Large intestine (tissue), 12 donors: Measurements from ENCODE around the gene KERA. TPM values are rescaled to one million over a fixed set of nuclear protein-coding genes. Genes with fewer than 3 reads are reported as not detected.
A peak's percentile ranks its signal among the peaks of the same experiment; 100 is the strongest.

ENCODE experiments used
- DNase-seq, 2 donors: peaks; one replicate each; pipeline versions ENCODE4 v3.0.0 to v3.0.0-alpha.2; 2013
- H3K27ac ChIP-seq: one replicate; pipeline ENCODE4 v1.5.1; 2013; ENCODE audit warnings: low read length
- H3K27me3 ChIP-seq: 2 replicates; pipeline ENCODE4 v1.6.1; 2013; ENCODE audit warnings: low read length; ENCODE audit not compliant: control insufficient read depth, insufficient read depth
- H3K36me3 ChIP-seq: 2 replicates; pipeline ENCODE4 v1.6.1; 2013; ENCODE audit warnings: low read length; ENCODE audit not compliant: control insufficient read depth, insufficient read depth
- H3K4me1 ChIP-seq: one replicate; pipeline ENCODE4 v1.6.1; 2013; ENCODE audit warnings: low read length; ENCODE audit not compliant: control insufficient read depth, insufficient read depth
- H3K4me3 ChIP-seq: one replicate; pipeline ENCODE4 v1.5.1; 2013; ENCODE audit warnings: low read length
- H3K9me3 ChIP-seq: one replicate; pipeline ENCODE4 v1.6.1; 2013; ENCODE audit warnings: mild to moderate bottlenecking, low read depth, low read length, moderate library complexity; ENCODE audit not compliant: control insufficient read depth
- WGBS: methylation state at CpG from one replicate; pipeline ENCODE4 v1.1.5; 2013; ENCODE audit warnings: low lambda C conversion rate; ENCODE audit not compliant: insufficient coverage; 5-methylcytosine and 5-hydroxymethylcytosine counted together
- long read RNA-seq, 11 donors: transcript quantifications; one replicate each; lab custom pipeline, GENCODE V29; 2026
- polyA plus RNA-seq: library from polyadenylated mRNA; unstranded; fragments of 120-200 nt; gene quantifications from one replicate; pipeline ENCODE4 v1.2.1, GENCODE V29; 2013

Gene KERA, protein sequence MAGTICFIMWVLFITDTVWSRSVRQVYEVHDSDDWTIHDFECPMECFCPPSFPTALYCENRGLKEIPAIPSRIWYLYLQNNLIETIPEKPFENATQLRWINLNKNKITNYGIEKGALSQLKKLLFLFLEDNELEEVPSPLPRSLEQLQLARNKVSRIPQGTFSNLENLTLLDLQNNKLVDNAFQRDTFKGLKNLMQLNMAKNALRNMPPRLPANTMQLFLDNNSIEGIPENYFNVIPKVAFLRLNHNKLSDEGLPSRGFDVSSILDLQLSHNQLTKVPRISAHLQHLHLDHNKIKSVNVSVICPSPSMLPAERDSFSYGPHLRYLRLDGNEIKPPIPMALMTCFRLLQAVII
- polyA plus RNA-seq, result 0.22 TPM
- long read RNA-seq, donor 1, result 0 reads
- long read RNA-seq, donor 2, result 0 reads
- long read RNA-seq, donor 3, result 0 reads
- long read RNA-seq, donor 4, result 0 reads
- long read RNA-seq, donor 5, result 0 reads
- long read RNA-seq, donor 6, result 0 reads
- long read RNA-seq, donor 7, result 0 reads
- long read RNA-seq, donor 8, partial matches to known transcripts, result 0 of 1 reads
- long read RNA-seq, donor 8, other reads (novel, unspliced or antisense), result 0 of 1 reads
- long read RNA-seq, donor 9, result 0 reads
- long read RNA-seq, donor 10, result 0 reads
- long read RNA-seq, donor 11, result 0 reads

DNA sequence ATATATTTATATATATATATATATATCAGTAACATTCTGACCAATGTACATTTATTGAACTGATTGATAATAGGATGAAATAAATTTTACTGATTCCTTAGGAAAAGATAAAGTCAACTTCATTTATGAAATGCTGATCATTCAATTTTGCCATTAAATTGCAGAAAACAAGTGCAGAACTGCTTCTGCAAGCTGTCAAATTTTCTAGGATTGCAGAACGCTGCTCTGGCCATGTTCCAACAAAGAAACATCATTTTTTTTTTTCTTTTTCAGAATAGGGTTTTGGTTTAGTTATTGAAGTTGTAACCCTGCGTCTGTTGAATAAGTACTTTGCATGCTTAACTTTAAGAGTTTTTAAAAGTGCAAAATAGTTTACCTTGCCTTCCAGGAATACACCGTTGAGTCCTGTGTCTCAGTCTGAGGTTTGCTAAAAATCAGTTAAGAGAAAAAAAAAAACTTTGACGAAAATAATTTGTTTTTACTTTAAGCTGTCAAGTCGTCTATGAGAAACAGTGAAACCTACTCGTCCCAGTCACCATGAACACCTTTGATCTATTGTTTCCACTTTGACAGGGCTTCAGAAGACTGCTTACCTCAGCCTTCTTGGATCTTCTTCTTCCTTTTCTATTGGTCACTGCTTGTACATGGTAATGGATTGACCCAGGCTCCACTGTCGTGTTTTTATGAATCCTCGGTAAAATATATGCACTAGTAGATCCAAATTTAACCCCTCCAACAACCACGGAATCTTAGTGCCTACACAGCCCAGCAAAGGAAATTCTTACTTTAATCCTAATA lies at the start of gene KERA:
Gene KERA (minus strand): TSS at position 657 of the 798 bp plus-strand sequence. CDS start 1,743 bp downstream, outside the sequence.
- H3K4me3 ChIP-seq, result no peak within 1 kb of the TSS
- no peaks in the 10 kb centered on the region for H3K4me1 ChIP-seq
- no peaks in the 10 kb centered on the region for H3K9me3 ChIP-seq
- DNase-seq, result no peak
- no peak within 1 kb of the TSS for H3K27ac ChIP-seq
- H3K27me3 ChIP-seq, result no peaks in the 10 kb centered on the region
- no peaks in the 10 kb centered on the region for H3K36me3 ChIP-seq
- 73% methylated on average over 6 of the region's 9 CpGs for WGBS

DNA sequence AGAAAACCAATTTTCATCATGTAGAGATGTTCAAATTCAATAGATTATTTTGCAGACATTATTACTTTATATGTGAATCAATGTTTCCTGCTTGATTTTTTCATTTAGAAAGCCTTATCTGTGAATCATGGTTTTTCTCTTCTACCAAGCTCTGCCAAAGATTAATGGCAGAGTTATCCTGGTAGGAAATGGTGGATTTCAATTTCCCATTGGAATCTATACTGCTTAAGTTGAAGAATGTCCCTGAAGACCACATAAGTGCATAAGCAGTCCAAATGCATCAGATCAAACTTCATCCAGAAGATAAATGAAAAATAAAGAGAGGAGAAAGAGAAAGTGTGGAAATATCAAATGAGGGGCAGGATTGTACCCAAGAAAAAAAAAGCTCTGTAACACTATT lies 48.5 kb upstream of the KERA start:
- Histone ChIP-seq H3K27ac (no peak overlapping the region), H3K36me3 (no peaks in the 10 kb centered on the region), H3K4me3 (no peak overlapping the region), H3K9me3 (no peaks in the 10 kb centered on the region), H3K4me1 (peaks cover 3% of the 10 kb centered on the region), H3K27me3 (no peaks in the 10 kb centered on the region)
- DNase-seq, result no peak

DNA sequence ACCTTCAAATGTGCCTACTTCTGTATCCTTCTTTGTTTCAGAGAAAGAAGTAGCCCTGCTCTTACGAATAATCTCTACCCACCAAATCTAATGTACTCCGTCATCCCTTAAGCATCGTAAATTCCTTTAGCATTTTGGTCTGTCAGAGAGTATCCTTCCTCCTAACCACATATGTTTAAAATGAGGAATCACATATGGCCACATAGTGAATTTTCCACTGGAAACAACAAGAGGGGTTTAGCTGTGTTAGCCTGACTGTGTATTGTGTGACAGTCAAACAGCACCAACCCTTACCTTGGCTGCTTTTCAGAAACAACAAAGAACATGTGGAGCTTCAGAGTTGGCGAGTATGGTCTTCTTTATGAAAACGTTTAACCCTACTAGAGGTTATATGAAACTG lies 48.0 kb upstream of the KERA start:
- no peak overlapping the region for H3K4me3 ChIP-seq
- no peak overlapping the region for H3K27ac ChIP-seq
- WGBS, result no CpG with 5 or more reads among the region's 5 CpGs
- no peaks in the 10 kb centered on the region for H3K4me1 ChIP-seq
- no peaks in the 10 kb centered on the region for H3K9me3 ChIP-seq
- no peaks in the 10 kb centered on the region for H3K36me3 ChIP-seq
- no peak for DNase-seq
- H3K27me3 ChIP-seq, result no peaks in the 10 kb centered on the region

DNA sequence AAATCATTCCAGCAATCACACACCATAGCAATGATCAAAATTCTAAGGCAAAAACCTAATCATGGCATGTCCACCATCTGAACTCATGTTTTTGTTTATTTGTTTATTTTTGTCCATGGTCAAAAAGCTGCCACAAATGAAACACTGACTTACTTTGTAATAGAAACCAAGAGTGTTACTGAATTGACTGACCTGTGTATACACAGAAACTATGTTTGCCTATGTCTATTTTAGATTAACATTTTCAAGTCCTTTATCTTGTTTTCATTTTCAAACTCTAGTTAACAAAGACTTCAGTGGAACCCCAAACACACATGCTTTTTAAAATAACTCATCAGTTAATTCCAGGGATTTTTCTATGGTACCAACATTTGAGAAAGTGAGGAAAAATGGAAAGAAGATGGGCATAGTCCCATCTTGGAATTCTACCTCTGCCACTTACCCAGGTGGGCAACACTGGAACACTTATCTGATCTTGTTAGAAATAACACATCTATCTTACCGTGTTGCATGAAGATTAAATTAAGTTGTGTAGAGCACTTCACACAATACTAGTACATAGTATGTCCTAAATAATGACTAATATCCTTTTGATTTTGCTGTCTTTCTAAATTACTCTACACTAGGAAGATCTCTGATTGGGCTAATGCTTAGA lies 47.1 kb upstream of the KERA start:
- no CpG with 5 or more reads among the region's 1 CpG for WGBS
- no peaks in the 10 kb centered on the region for H3K9me3 ChIP-seq
- no peaks in the 10 kb centered on the region for H3K27me3 ChIP-seq
- no peak for DNase-seq
- H3K4me3 ChIP-seq, result no peak overlapping the region
- peaks cover 2% of the 10 kb centered on the region for H3K4me1 ChIP-seq
- H3K36me3 ChIP-seq, result no peaks in the 10 kb centered on the region
- no peak overlapping the region for H3K27ac ChIP-seq

DNA sequence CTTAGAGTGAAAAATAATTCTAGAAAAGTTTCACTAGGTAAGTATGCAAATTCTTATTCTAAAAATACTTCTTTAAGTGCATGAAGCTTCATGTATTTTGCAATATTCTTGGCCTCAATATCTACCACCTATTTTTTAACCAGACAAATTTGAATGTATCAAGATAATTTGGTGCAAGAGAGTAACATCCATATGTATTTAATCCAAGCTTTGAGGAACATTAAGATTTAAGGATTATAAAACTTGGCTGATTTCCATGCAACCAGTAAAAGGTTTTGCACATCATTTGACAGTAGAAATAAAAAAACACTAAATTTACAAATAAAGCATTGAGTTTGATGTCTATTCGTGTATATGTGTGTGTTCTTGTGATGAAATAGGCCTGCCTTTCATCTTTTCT lies 45.8 kb upstream of the KERA start:
- Histone ChIP-seq H3K36me3 (no peaks in the 10 kb centered on the region), H3K4me3 (no peak overlapping the region), H3K27ac (no peak overlapping the region), H3K27me3 (no peaks in the 10 kb centered on the region), H3K9me3 (no peaks in the 10 kb centered on the region), H3K4me1 (peaks cover 5% of the 10 kb centered on the region)
- no peak for DNase-seq
- WGBS, result 83% methylated on average over 1 of the region's 1 CpG

DNA sequence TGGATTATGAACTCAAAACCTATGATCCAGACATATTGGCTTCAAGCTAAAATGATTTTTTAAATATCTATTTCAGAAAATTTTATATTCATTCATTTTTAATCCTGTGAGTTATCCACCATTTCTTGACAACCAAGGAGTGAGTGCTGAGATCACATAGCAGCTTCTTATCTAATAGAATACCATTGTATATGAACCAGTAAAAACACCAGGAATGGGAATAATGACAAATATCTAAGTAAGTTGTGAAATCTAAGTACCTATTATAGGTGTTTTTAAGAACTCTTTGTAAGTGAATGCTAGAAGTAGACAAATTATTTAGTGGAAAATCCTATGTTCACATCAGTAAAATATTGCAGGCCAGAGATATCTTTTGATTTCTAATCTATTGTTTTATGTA lies 45.3 kb upstream of the KERA start:
- H3K4me1 ChIP-seq, result peaks cover 5% of the 10 kb centered on the region
- H3K9me3 ChIP-seq, result no peaks in the 10 kb centered on the region
- no peaks in the 10 kb centered on the region for H3K36me3 ChIP-seq
- DNase-seq, result no peak
- H3K27ac ChIP-seq, result no peak overlapping the region
- H3K4me3 ChIP-seq, result no peak overlapping the region
- no peaks in the 10 kb centered on the region for H3K27me3 ChIP-seq

DNA sequence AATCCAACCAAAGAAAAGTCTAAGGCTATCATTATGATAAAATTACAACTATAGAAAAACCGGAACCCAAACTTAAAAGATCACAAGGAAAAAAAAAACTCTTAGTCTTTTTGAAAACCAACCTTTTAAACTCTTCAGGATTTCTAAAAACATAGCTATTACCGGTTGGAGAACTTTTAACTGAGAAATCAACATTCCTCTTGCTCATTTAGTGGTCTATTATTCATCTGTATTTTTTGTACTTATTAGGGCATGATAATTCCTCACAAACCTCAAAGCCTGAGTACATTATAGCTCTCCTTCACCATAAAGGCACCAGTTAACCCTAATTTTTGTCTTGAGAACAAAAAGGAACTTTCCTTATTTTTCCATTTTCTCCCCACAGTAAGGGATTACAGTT lies 43.1 kb upstream of the KERA start:
- Histone ChIP-seq H3K27me3 (no peaks in the 10 kb centered on the region), H3K27ac (no peak overlapping the region), H3K36me3 (no peaks in the 10 kb centered on the region), H3K4me3 (no peak overlapping the region), H3K9me3 (peaks cover 2% of the 10 kb centered on the region), H3K4me1 (peaks cover 5% of the 10 kb centered on the region)
- 57% methylated on average over 1 of the region's 2 CpGs for WGBS
- no peak for DNase-seq

DNA sequence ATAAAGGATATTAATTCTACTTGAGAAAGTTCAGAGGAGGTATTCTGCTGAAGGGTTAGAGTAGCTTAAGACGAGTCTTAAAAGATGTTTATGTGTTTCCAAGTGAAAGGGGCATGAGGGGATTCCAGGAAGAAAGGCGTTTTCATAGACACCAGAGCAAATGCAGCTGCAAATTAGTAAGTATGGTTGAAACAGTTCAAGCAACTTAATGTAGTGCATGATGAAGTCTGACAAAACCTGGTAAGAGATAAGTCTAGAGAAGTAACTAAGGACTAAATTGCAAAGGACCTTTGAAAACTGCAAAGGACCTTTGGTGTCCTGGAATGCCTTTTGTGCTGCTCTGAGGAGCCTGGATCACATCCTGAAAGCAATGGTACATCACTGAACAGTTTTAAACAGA lies 42.0 kb upstream of the KERA start:
- peak overlapping the region; percentile 72 for H3K27ac ChIP-seq
- WGBS, result no CpG with 5 or more reads among the region's 2 CpGs
- no peak overlapping the region for H3K4me3 ChIP-seq
- peaks cover 2% of the 10 kb centered on the region for H3K9me3 ChIP-seq
- H3K36me3 ChIP-seq, result no peaks in the 10 kb centered on the region
- H3K27me3 ChIP-seq, result no peaks in the 10 kb centered on the region
- DNase-seq, result no peak
- H3K4me1 ChIP-seq, result peaks cover 5% of the 10 kb centered on the region

DNA sequence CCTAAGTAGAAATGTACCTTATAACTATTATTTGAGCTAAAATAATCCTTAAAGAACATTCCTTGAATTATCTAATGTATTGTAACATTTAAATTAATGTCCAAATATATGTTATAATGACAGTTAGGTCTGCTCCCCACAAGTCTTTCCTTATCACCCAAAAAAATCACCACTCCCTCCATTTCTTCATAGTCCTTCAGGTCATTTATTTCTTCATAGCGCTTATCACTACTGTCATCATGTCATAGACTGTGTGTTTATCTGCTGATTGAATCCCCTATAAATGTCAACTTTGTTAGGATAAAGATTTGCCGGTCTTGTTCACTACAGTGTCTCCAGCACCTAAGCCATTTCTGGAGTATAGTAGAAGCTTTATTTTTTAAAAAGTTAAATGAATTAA lies 41.5 kb upstream of the KERA start:
- H3K27me3 ChIP-seq, result no peaks in the 10 kb centered on the region
- DNase-seq, result no peak
- 30% methylated on average over 2 of the region's 2 CpGs for whole genome bisulfite sequencing
- H3K36me3 ChIP-seq, result no peaks in the 10 kb centered on the region
- H3K4me3 ChIP-seq, result no peak overlapping the region
- peaks cover 5% of the 10 kb centered on the region for H3K4me1 ChIP-seq
- peaks cover 2% of the 10 kb centered on the region for H3K9me3 ChIP-seq
- H3K27ac ChIP-seq, result peak overlapping the region; percentile 72

DNA sequence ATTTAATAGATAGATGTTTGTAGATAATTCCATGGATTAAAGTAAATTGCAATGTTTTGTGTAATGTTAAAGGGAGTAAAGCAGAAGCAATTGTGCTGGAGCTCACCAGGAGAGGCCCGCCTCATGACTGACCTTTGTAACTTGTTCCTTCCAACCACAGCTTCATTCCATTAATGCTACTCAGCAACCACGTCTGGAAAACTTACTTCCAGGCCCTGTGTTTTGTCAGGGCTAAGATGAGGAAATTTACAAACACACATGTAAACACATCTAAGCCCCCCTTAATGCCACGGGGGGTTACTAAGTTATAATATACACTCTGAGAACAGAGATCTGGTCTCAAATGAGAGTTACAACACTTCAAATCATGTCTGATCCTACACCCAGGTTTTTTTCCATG lies 41.1 kb upstream of the KERA start:
- Histone ChIP-seq H3K4me3 (no peak overlapping the region), H3K36me3 (no peaks in the 10 kb centered on the region), H3K9me3 (peaks cover 2% of the 10 kb centered on the region), H3K27me3 (no peaks in the 10 kb centered on the region), H3K4me1 (peaks cover 5% of the 10 kb centered on the region), H3K27ac (peak overlapping the region; percentile 72)
- no CpG with 5 or more reads among the region's 3 CpGs for WGBS
- DNase-seq, result peak; percentile 65 to 75
